GM12891 (cell line): ENCODE results near the gene TBL1X.
"Not testable (repeated sequence)": the region's sequence is repeated elsewhere in the genome, so short reads cannot be mapped to it uniquely, and the experiment has no call there.

Experiments used
- PAX5 ChIP-seq: IDR thresholded peaks from 2 replicates; pipeline ENCODE4 v1.6.1; 2011; ENCODE audit warnings: low read length, moderate library complexity, mild to moderate bottlenecking; ENCODE audit not compliant: insufficient read depth, severe bottlenecking
- POLR2A ChIP-seq: IDR thresholded peaks from 2 replicates; pipeline ENCODE4 v1.6.1; 2011; ENCODE audit warnings: low read depth, low read length, control low read depth
- POLR2AphosphoS5 ChIP-seq: IDR thresholded peaks from 2 replicates; pipeline ENCODE4 v1.6.1; 2011; ENCODE audit warnings: low read depth, low read length, control low read depth
- TAF1 ChIP-seq: IDR thresholded peaks from 2 replicates; pipeline ENCODE4 v1.6.1; 2011; ENCODE audit warnings: low read depth, low read length, control low read depth

GRCh38 chrX:9475417-9475816 lies 10.6 kb downstream of the TBL1X start:
- not testable (repeated sequence) for TF ChIP-seq PAX5, POLR2AphosphoS5, POLR2A, TAF1
